ENCODE measurements around the gene RRP36. TPM values are rescaled to one million over a fixed set of nuclear protein-coding genes. Genes with fewer than 3 reads are reported as not detected.

The RRP36 gene
- total and polyA plus RNA-seq, 12 donors, result 19.4 to 43.6 (median 25.6) TPM

GRCh38 chr6:43050981-43051380 is 29.6 kb downstream of the RRP36 start:
- intact Hi-C loops (cut with DNase I), result loop anchor here in 5 of 10 donors (5.0 to 10.0 kb wide), 5 partner anchors 34 to 146 kb away; partner anchors contain the start of genes CNPY3 (in 1 of the 5), KLHDC3 (in 1 of the 5) and MEA1 (in 1 of the 5)
- TF ChIP-seq CTCF (IDR thresholded peaks at IDR 0.05), result no peak
- 95% methylated on average over 17 of the region's 17 CpGs for WGBS, 2 donors
- H3K27ac ChIP-seq, result no peak overlapping the region
- H3K36me3 ChIP-seq, result peaks cover 0 to 63% (median 17%) of the 10 kb centered on the region in 9 donors
- no peak overlapping the region for H3K4me3 ChIP-seq
- H3K9me3 ChIP-seq, result no peaks in the 10 kb centered on the region
- DNase-seq (no peak), ATAC-seq (no peak)
- H3K27me3 ChIP-seq, result no peaks in the 10 kb centered on the region
- peaks cover 0 to 27% (median 17%) of the 10 kb centered on the region in 9 donors for H3K4me1 ChIP-seq

- Histone ChIP-seq H3K27ac (peak overlapping the region in 8 of 10 donors; percentile 90 to 98 (median 96)), H3K4me1 (peaks cover 0 to 27% (median 17%) of the 10 kb centered on the region in 9 donors), H3K4me3 (peak overlapping the region in 2 of 10 donors; percentile 61 to 66), H3K9me3 (no peaks in the 10 kb centered on the region), H3K27me3 (no peaks in the 10 kb centered on the region), H3K36me3 (peaks cover 0 to 63% (median 19%) of the 10 kb centered on the region in 9 donors)
- DNase-seq, result no peak
- 78 to 80% methylated on average over 19 of the region's 19 CpGs for WGBS, 2 donors
- ATAC-seq, result no peak
- no peak for TF ChIP-seq CTCF (IDR thresholded peaks at IDR 0.05)
- intact Hi-C loops (cut with DNase I), result loop anchor here in 6 of 10 donors (2.0 to 10.0 kb wide), 6 partner anchors 35 to 148 kb away; partner anchors contain the start of genes KLHDC3 (in 2 of the 6), CNPY3 (in 1 of the 6) and MEA1 (in 1 of the 6)
Observed at GRCh38 chr6:43052225-43052841, 30.9 kb downstream of the RRP36 start.

- intact Hi-C loops (cut with DNase I), result loop anchor here in 6 of 10 donors (2.0 to 10.0 kb wide), 6 partner anchors 36 to 148 kb away; partner anchors contain the start of genes KLHDC3 (in 2 of the 6), CNPY3 (in 1 of the 6) and MEA1 (in 1 of the 6)
- no peak for TF ChIP-seq CTCF (IDR thresholded peaks at IDR 0.05)
- WGBS, 2 donors, result 22 to 28% methylated on average over 22 of the region's 22 CpGs
- peak; percentile 19 to 31 for DNase-seq
- ATAC-seq, result peak; percentile 17 to 49 (median 34)
- Histone ChIP-seq H3K27ac (peak overlapping the region; percentile 63 to 98 (median 96)), H3K9me3 (no peaks in the 10 kb centered on the region), H3K4me1 (peaks cover 0 to 29% (median 19%) of the 10 kb centered on the region in 9 donors), H3K36me3 (peaks cover 0 to 63% (median 18%) of the 10 kb centered on the region in 9 donors), H3K4me3 (peak overlapping the region; percentile 40 to 78 (median 64)), H3K27me3 (no peaks in the 10 kb centered on the region)
Observed at GRCh38 chr6:43052842-43053544, 31.6 kb downstream of the RRP36 start.

GRCh38 chr6:43053545-43054205 is 32.3 kb downstream of the RRP36 start, which contains the start of gene CUL7:
CUL7 (minus strand) TSS chr6:43053851; CDS start chr6:43052788, 1,063 bp downstream.
- Histone ChIP-seq H3K27me3 (no peaks in the 10 kb centered on the region), H3K27ac (peak within 1 kb of the TSS; percentile 63 to 98 (median 96)), H3K9me3 (no peaks in the 10 kb centered on the region), H3K4me3 (peak within 1 kb of the TSS; percentile 40 to 78 (median 64)), H3K4me1 (peaks cover 4 to 36% (median 26%) of the 10 kb centered on the region in 9 donors), H3K36me3 (peaks cover 0 to 58% (median 14%) of the 10 kb centered on the region in 9 donors)
- intact Hi-C loops (cut with DNase I), result loop anchor here in 6 of 10 donors (2.0 to 10.0 kb wide), 6 partner anchors 36 to 149 kb away; partner anchors contain the start of genes KLHDC3 (in 2 of the 6), CNPY3 (in 1 of the 6) and MEA1 (in 1 of the 6)
- ATAC-seq (peak; percentile 94 to 97 (median 96)), DNase-seq (peak; percentile 93 to 94)
- TF ChIP-seq CTCF (IDR thresholded peaks at IDR 0.05), result peak in 2 of 9 donors; percentile 3 to 20
- 1 to 2% methylated on average over 44 to 45 of the region's 45 CpGs for WGBS, 2 donors
